Measurements from ENCODE around the gene CLCA2. TPM values are rescaled to one million over a fixed set of nuclear protein-coding genes. Genes with fewer than 3 reads are reported as not detected.
A peak's percentile ranks its signal among the peaks of the same experiment; 100 is the strongest.

CLCA2 gene
- total RNA-seq, 1 experiment from 2014 or later, result not detected

DNA sequence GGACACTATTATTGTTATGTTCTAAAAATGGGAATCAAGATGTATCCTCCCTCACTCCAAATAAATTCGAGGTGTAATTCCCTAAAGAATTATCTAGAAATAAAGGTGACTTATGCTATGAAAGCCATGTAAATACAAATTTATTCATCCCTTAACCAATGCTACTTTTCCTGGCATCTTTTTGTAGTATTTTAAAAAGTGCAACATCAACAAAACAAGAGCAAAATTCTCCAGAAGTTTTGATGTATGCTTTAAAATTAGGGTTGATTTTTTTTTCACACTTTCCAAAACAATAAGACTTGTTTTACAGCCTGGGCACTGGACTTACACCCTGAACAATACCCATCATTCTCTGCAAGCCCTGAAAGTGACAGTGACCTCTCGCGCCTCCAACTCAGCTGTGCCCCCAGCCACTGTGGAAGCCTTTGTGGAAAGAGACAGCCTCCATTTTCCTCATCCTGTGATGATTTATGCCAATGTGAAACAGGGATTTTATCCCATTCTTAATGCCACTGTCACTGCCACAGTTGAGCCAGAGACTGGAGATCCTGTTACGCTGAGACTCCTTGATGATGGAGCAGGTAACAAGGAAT is 23.3 kb downstream of the CLCA2 start:
- in situ Hi-C loops (cut with HindIII; ENCODE audit: low pct_unique_long_range_greater_than_20kb, low sequenced_read_pairs) (no loop called here), intact Hi-C loops (cut with micrococcal nuclease; ENCODE audit: unreplicated experiment) (no loop called here)
- no peak overlapping the region for H3K27ac ChIP-seq (ENCODE audit: low read length)
- POLR2A ChIA-PET, result no interaction called here
- CTCF ChIA-PET, result no interaction called here
- TF ChIP-seq, protein P1, sequence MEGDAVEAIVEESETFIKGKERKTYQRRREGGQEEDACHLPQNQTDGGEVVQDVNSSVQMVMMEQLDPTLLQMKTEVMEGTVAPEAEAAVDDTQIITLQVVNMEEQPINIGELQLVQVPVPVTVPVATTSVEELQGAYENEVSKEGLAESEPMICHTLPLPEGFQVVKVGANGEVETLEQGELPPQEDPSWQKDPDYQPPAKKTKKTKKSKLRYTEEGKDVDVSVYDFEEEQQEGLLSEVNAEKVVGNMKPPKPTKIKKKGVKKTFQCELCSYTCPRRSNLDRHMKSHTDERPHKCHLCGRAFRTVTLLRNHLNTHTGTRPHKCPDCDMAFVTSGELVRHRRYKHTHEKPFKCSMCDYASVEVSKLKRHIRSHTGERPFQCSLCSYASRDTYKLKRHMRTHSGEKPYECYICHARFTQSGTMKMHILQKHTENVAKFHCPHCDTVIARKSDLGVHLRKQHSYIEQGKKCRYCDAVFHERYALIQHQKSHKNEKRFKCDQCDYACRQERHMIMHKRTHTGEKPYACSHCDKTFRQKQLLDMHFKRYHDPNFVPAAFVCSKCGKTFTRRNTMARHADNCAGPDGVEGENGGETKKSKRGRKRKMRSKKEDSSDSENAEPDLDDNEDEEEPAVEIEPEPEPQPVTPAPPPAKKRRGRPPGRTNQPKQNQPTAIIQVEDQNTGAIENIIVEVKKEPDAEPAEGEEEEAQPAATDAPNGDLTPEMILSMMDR (IDR thresholded peaks at IDR 0.05), result no peak
- no peak for TF ChIP-seq SIN3A (IDR thresholded peaks at IDR 0.05; ENCODE audit: borderline replicate concordance, insufficient read depth, low read depth, low read length)
- TF ChIP-seq, protein P2, sequence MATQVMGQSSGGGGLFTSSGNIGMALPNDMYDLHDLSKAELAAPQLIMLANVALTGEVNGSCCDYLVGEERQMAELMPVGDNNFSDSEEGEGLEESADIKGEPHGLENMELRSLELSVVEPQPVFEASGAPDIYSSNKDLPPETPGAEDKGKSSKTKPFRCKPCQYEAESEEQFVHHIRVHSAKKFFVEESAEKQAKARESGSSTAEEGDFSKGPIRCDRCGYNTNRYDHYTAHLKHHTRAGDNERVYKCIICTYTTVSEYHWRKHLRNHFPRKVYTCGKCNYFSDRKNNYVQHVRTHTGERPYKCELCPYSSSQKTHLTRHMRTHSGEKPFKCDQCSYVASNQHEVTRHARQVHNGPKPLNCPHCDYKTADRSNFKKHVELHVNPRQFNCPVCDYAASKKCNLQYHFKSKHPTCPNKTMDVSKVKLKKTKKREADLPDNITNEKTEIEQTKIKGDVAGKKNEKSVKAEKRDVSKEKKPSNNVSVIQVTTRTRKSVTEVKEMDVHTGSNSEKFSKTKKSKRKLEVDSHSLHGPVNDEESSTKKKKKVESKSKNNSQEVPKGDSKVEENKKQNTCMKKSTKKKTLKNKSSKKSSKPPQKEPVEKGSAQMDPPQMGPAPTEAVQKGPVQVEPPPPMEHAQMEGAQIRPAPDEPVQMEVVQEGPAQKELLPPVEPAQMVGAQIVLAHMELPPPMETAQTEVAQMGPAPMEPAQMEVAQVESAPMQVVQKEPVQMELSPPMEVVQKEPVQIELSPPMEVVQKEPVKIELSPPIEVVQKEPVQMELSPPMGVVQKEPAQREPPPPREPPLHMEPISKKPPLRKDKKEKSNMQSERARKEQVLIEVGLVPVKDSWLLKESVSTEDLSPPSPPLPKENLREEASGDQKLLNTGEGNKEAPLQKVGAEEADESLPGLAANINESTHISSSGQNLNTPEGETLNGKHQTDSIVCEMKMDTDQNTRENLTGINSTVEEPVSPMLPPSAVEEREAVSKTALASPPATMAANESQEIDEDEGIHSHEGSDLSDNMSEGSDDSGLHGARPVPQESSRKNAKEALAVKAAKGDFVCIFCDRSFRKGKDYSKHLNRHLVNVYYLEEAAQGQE (IDR thresholded peaks at IDR 0.05; ENCODE audit: insufficient read depth in 1 of 2, low read depth in 2 of 2, low read length in 1 of 2), result no peak
- no peak for TF ChIP-seq TCF7L2 (IDR thresholded peaks at IDR 0.05; ENCODE audit: low read depth, low read length)
- no peak for TF ChIP-seq POLR2AphosphoS5 (IDR thresholded peaks at IDR 0.05; ENCODE audit: low read depth, low read length)
- no peaks in the 10 kb centered on the region for H3K4me1 ChIP-seq (ENCODE audit: control insufficient read depth, insufficient read depth, low read length)
- ATAC-seq (no peak), DNase-seq (ENCODE audit: low read depth, low spot score) (no peak)
- BruUV-seq (replicated peaks), result no TSS peak
- H3K9me3 ChIP-seq (ENCODE audit: control insufficient read depth, insufficient read depth, low read depth, low read length), result no peaks in the 10 kb centered on the region
- H3K36me3 ChIP-seq (ENCODE audit: control insufficient read depth, insufficient read depth, low read length), result no peaks in the 10 kb centered on the region
- H3K4me3 ChIP-seq (ENCODE audit: low read depth in 2 of 2, low read length in 2 of 2), result no peak overlapping the region
- H3K27me3 ChIP-seq (ENCODE audit: control insufficient read depth, insufficient read depth, low read length), result peaks cover 6% of the 10 kb centered on the region; the same call in 1 of the 2 replicates

DNA sequence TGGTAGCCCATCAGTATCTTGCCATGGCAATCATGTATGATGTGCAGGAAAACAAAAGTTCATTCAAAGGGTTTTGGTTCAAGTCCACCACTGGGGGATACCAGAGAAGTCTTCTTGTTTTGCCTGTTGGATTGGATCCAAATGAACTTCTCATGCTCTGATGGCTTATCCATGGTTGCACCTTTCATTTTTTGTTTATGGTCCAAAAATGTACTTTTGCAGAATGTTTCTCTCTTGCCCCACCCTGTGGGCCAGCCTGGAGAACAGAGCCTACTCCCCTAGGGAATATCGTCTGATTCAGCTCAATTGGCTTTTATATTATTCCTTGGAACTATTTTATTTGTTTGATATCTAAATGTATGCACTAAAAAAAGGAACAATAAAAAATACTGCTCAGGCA is 24.7 kb downstream of the CLCA2 start:
- no peaks in the 10 kb centered on the region for H3K9me3 ChIP-seq (ENCODE audit: control insufficient read depth, insufficient read depth, low read depth, low read length)
- no peak for TF ChIP-seq TCF7L2 (IDR thresholded peaks at IDR 0.05; ENCODE audit: low read depth, low read length)
- TF ChIP-seq, protein P1 (IDR thresholded peaks at IDR 0.05), result 0 out of 2 replicates have a peak, but pooled peaks have one; percentile 7
- in situ Hi-C loops (cut with HindIII; ENCODE audit: low pct_unique_long_range_greater_than_20kb, low sequenced_read_pairs), result no loop called here
- no peak overlapping the region for H3K4me3 ChIP-seq (ENCODE audit: low read depth in 2 of 2, low read length in 2 of 2)
- CTCF ChIA-PET, result no interaction called here
- H3K36me3 ChIP-seq (ENCODE audit: control insufficient read depth, insufficient read depth, low read length), result no peaks in the 10 kb centered on the region
- DNase-seq (ENCODE audit: low read depth, low spot score) (no peak), ATAC-seq (no peak)
- no peaks in the 10 kb centered on the region for H3K4me1 ChIP-seq (ENCODE audit: control insufficient read depth, insufficient read depth, low read length)
- no peak overlapping the region for H3K27ac ChIP-seq (ENCODE audit: low read length)
- H3K27me3 ChIP-seq (ENCODE audit: control insufficient read depth, insufficient read depth, low read length), result peaks cover 6% of the 10 kb centered on the region; the same call in 1 of the 2 replicates
- POLR2A ChIA-PET, result no interaction called here
- intact Hi-C loops (cut with micrococcal nuclease; ENCODE audit: unreplicated experiment), result no loop called here
- no TSS peak for BruUV-seq (replicated peaks)

Measured in Panc1 (cell line).